ENCODE measurements around the gene SH2D3C.
A peak's percentile ranks its signal among the peaks of the same experiment; 100 is the strongest.

The SH2D3C gene

GRCh38 chr9:127809540-127810377, 31.3 kb upstream of the SH2D3C start:
- in situ Hi-C loops (cut with HindIII; ENCODE audit: low pct_ligation_motif_present, low sequenced_read_pairs), result no loop called here
- DNase-seq, result no peak
- peaks cover 63% of the 10 kb centered on the region for H3K36me3 ChIP-seq (replicated peaks)
- no peak for TF ChIP-seq CTCF (IDR thresholded peaks at IDR 0.05; ENCODE audit: low read depth, low read length, missing control alignments)
- H3K4me3 ChIP-seq (ENCODE audit: low read depth, low read length), result no peak overlapping the region
- no peak overlapping the region for H3K27ac ChIP-seq
- H3K27me3 ChIP-seq (replicated peaks), result no peaks in the 10 kb centered on the region

- H3K4me3 ChIP-seq (ENCODE audit: low read depth, low read length), result no peak overlapping the region
- H3K27ac ChIP-seq, result no peak overlapping the region
- no peak for DNase-seq
- in situ Hi-C loops (cut with HindIII; ENCODE audit: low pct_ligation_motif_present, low sequenced_read_pairs), result no loop called here
- TF ChIP-seq CTCF (IDR thresholded peaks at IDR 0.05; ENCODE audit: low read depth, low read length, missing control alignments), result no peak
- H3K36me3 ChIP-seq (replicated peaks), result peaks cover 56% of the 10 kb centered on the region
- H3K27me3 ChIP-seq (replicated peaks), result no peaks in the 10 kb centered on the region
Observed at GRCh38 chr9:127809002-127809539, 30.6 kb upstream of the SH2D3C start.

GRCh38 chr9:127808347-127809001, 30.0 kb upstream of the SH2D3C start:
- H3K27me3 ChIP-seq (replicated peaks), result no peaks in the 10 kb centered on the region
- in situ Hi-C loops (cut with HindIII; ENCODE audit: low pct_ligation_motif_present, low sequenced_read_pairs), result no loop called here
- DNase-seq, result no peak
- TF ChIP-seq CTCF (IDR thresholded peaks at IDR 0.05; ENCODE audit: low read depth, low read length, missing control alignments), result no peak
- no peak overlapping the region for H3K4me3 ChIP-seq (ENCODE audit: low read depth, low read length)
- no peak overlapping the region for H3K27ac ChIP-seq
- H3K36me3 ChIP-seq (replicated peaks), result peaks cover 54% of the 10 kb centered on the region

GRCh38 chr9:127806871-127807270, 28.4 kb upstream of the SH2D3C start:
- TF ChIP-seq CTCF (IDR thresholded peaks at IDR 0.05; ENCODE audit: low read depth, low read length, missing control alignments), result no peak
- peaks cover 42% of the 10 kb centered on the region for H3K36me3 ChIP-seq (replicated peaks)
- H3K4me3 ChIP-seq (ENCODE audit: low read depth, low read length), result no peak overlapping the region
- in situ Hi-C loops (cut with HindIII; ENCODE audit: low pct_ligation_motif_present, low sequenced_read_pairs), result no loop called here
- H3K27ac ChIP-seq, result no peak overlapping the region
- DNase-seq, result no peak
- no peaks in the 10 kb centered on the region for H3K27me3 ChIP-seq (replicated peaks)

GRCh38 chr9:127805620-127806019, 27.2 kb upstream of the SH2D3C start:
- peaks cover 38% of the 10 kb centered on the region for H3K36me3 ChIP-seq (replicated peaks)
- peak; percentile 78 for TF ChIP-seq CTCF (IDR thresholded peaks at IDR 0.05; ENCODE audit: low read depth, low read length, missing control alignments)
- no peak overlapping the region for H3K27ac ChIP-seq
- no peaks in the 10 kb centered on the region for H3K27me3 ChIP-seq (replicated peaks)
- no peak overlapping the region for H3K4me3 ChIP-seq (ENCODE audit: low read depth, low read length)
- DNase-seq, result no peak
- in situ Hi-C loops (cut with HindIII; ENCODE audit: low pct_ligation_motif_present, low sequenced_read_pairs), result no loop called here

Data from brain microvascular endothelial cell (primary cell).